ENCODE data around the gene TCERG1.

- TF ChIP-seq CTCF (conservative IDR thresholded peaks at IDR 0.05): no peak
- no peak for TF ChIP-seq ZFX (IDR thresholded peaks at IDR 0.05)
These were observed 101.8 kb downstream of the TCERG1 start for GRCh38 chr5:146548781-146549449.
